ENCODE measurements around the gene TRIP12. TPM values are rescaled to one million over a fixed set of nuclear protein-coding genes. Genes with fewer than 3 reads are reported as not detected.
A peak's percentile ranks its signal among the peaks of the same experiment; 100 is the strongest.
"Not testable (repeated sequence)": the region's sequence is repeated elsewhere in the genome, so short reads cannot be mapped to it uniquely, and the experiment has no call there.

TRIP12 gene
- total RNA-seq, 1 experiment from 2014 or later, result 145 TPM

DNA sequence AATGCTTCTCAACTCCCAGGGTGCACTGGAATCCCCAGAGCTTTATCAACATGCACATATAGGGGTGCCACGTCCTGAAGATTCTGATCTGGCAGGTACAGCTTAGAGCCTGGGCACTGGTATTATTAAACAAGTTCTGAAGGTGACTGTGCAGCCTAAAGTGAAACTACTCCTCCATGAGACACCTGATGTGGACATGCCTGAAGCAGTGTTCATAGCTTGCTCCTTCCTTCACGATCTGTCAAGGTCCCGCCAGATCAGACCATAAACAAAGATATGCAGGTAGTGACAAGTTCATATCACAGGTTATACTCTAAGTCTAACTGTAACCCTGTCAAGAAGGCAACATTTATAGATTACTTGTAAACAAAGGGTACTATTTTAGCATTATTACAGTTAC, 142.2 kb downstream of the TRIP12 start:
- no peak for DNase-seq (ENCODE audit: low read depth)

DNA sequence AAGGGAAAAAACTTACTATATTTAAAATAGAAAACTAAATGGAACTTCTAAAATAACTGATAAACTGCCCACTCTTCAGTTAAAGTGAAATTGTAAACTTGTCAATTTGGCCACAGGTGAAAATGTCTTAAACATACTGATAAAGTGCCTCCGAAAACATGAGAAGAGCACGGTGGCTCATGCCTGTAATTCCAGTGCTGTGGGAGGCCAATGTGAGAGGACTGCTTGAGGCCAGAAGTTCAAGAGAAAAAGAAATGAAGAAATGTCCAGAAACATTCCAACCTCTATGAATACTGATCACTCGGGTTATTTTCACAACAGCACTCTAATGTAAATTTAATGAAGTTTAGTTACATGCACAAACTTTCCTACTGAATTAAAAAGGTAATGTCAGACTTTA, 144.1 kb downstream of the TRIP12 start:
- no peak for DNase-seq (ENCODE audit: low read depth)

DNA sequence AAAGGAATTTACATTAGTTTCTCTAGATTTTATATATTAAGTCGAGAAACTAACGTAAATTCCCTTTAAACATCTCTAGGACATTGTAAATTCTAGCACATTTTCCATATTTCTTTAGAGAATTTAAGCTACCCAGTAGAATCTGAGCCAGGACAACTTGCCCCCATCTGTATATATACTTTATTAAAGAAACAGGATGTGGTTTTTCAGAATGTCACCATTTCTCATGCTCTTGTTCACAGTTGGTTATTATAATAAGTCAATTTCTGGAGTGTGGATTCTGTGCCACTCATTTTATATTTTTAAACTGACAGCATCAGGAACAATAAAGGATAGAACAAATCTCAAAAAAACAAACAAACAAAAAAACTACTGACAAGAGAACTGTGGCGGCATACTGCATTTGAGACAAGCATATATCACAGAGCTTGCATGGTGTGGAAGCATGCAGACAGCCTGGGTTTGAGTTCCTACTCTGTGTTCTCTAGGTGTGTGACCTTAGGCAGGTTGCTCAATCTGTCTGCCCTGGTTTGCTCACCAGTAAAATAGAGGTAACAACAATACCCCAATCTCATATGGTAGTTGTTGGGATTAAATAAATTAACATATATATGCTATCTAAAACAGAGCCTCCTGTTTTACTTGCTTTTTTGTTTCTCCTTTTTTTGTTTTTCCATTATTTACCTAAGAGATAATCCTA, 146.0 kb downstream of the TRIP12 start:
- peak; percentile 23 for DNase-seq (ENCODE audit: low read depth)

DNA sequence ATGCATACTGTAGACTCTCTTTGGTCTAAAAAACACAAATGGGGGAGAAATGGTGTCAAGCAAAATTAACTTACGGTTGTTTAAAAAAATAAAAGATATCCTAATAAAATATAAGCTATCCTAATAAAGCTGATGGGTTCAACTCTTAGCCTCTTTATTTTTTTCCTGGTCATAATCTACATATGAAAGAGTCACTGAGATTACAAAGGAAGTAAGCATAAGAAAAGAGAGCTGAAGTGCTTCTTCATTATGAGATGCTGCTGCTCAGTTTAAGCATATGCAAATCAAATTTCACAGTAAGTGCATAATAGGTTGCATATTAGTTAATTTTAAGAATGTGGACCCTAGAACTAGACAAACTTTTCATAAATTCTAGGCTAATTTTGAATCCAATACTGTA, 147.6 kb downstream of the TRIP12 start:
- no peak for DNase-seq (ENCODE audit: low read depth)

DNA sequence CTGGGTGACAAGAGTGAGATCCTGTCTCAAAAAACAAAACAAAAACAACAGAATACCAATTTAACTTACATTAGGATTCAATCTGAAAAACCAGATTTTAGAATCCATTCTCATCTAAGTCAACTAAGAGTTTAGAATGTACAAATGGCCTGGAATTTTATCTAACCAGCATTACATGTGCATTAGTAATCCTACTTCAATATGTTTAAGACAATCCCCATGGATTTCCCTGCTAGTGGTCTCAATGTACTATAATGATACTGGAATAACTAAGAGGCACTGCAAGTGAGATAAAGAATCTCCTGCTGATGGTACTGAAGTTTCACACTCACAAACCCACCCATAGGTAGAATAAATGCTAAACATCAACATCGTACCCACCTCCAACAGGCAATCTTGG, 153.6 kb downstream of the TRIP12 start:
- no peak for DNase-seq (ENCODE audit: low read depth)

DNA sequence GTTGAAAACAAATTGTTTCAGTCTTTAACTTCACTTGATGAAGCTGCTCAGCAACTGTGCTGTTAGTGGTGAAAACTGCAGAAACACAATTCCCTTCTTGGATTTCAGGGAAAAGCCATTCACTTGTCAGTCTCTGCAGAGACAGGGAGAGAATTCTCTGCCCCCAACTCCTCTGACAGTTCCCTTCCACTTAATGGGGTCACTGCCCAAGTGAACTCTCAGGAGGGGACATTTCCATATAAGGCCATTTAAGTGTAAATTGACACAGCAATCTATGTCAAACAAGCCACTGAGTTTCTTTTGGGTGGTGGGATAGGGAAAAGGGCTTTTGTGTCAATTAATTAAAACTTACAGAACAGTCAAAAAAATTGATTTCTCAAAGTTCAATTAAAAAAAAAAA, 156.1 kb downstream of the TRIP12 start:
- no peak for DNase-seq (ENCODE audit: low read depth)

DNA sequence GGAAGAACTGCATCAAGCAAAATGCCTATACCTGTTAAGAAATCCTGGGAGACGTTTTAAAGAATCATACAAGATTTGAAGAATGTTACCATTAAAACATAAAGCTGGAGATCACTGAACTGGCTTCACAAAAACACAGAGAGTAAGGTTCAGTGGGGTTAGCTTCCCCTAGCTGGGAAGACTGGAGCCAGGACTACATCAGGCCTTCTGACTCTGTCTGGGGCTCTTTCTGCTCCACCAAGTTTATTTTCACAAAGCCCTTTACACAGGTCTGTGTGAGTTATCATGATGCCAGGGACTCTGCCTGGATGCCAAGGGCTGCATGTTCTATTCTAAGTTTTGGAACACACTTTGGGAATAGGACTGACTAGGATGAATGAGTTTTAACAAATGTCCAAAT, 160.1 kb downstream of the TRIP12 start:
- no peak for DNase-seq (ENCODE audit: low read depth)

DNA sequence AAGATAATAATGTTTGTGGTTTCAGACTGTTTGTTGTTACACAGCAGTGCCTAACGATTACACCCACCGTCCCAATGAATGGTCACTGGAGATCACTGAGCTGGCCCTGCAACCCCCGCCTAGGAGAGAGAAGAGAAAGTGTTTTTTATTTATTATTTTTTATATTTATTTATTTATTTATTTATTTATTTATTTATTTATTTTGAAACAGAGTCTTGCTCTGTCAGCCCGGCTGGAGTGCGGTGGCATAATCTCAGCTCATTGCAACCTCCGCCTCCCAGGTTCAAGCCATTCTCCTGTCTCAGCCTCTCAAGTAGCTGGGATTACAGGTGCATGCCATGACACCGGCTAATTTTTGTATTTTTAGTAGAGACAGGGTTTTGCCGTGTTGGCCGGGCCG, 164.3 kb downstream of the TRIP12 start:
- DNase-seq (ENCODE audit: low read depth), result not testable (repeated sequence)

DNA sequence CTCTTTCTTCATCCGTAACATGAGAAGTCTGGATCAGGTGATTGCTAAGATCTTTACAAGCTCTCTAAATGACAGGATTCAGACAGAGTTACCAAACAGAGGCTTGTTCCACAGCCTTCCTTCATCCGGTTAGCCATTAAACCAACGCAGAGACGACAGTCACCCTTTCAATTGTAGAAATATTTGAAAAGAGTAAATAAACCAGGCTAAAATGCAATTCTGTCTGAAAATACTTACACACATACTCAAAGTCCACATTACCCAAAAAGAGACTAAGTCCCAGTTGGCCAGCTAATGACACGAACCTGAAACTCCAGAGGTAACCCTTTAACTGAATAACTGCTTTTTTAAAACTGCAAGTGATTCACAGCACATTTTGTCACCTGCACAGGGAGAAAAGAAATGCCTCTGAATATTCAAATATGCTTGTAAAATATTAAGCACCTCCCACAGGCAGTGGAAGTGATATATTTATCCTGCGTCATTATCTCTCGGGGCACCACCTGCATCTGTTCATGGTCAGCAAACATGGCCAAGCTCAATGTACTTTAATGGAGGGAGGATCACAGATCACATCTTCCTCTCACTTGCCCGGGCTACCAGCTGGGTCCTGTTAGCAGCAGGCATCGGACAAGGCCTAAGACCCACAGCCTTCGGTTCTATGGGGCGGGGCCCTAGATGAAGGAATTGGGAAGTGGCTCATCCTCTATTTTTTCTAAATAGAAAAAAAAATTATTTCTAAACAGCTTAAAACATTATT, 168.7 kb downstream of the TRIP12 start:
- DNase-seq (ENCODE audit: low read depth), result no peak

DNA sequence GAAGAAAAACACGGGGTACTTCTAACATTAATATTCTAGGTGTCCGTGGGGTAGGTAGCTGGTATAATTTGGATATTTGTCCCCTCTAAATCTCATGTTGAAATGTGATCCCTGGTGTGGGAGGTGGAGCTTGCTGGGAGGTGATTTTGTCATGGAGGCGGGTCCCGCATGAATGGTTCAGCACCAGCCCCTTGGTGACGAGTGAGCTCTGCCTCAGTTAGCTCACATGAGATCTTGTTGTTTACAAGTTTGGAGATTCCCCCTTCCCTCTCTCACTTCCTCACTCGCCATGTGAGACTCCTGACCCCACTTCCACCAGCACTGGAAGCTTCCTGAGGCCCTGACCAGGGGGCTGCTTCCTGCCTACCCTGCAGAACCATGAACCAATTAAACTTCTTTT, 172.0 kb downstream of the TRIP12 start:
- no peak for DNase-seq (ENCODE audit: low read depth)

DNA sequence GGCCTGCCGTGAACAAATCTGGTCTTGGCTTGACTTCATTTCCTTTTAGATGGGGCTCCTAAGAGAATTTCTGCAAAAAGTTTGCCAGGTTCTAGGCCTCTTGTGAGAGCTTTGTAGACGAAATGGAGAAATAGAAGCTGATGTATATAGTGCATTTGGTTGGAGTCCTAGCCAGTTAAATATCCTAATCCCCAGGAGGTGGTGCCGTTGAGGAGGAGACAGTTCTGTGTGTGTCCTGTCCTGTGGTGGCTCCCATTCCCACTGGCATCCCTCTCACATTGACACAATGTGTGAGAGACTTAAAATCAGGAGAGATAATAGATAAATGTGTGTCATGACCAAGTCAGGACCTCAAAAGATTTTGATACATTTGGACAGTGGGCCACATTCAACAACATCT, 172.9 kb downstream of the TRIP12 start:
- no peak for DNase-seq (ENCODE audit: low read depth)

DNA sequence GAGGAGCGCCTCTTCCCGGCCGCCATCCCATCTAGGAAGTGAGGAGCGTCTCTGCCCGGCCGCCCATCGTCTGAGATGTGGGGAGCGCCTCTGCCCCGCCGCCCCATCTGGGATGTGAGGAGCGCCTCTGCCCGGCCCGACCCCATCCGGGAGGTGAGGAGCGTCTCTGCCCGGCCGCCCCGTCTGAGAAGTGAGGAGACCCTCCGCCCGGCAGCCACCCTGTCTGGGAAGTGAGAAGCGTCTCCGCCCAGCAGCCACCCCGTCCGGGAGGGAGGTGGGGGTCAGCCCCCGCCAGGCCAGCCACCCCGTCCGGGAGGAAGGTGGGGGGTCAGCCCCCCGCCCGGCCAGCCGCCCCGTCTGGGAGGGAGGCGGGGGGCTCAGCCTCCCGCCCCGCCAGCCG, 179.1 kb downstream of the TRIP12 start:
- DNase-seq (ENCODE audit: low read depth), result not testable (repeated sequence)

DNA sequence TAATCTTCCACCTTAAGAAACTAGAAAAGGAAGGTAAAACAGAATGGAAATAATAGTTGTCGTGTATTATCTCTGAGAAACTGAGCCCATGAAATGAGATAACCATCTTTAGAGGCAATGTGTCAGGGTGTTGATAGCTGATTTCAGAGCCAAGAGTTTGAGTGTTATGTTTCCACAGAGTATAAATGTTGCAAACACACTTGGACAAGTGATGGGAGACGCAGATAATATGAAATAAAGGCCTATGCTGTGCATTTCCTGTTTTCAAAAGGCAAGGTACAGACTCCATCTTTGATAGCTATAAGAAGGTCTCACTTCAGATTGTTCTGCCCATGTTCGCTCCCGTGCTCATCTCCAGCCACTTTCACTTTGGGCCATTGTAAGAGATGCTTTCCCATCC, 181.5 kb downstream of the TRIP12 start:
- DNase-seq (ENCODE audit: low read depth), result no peak

DNA sequence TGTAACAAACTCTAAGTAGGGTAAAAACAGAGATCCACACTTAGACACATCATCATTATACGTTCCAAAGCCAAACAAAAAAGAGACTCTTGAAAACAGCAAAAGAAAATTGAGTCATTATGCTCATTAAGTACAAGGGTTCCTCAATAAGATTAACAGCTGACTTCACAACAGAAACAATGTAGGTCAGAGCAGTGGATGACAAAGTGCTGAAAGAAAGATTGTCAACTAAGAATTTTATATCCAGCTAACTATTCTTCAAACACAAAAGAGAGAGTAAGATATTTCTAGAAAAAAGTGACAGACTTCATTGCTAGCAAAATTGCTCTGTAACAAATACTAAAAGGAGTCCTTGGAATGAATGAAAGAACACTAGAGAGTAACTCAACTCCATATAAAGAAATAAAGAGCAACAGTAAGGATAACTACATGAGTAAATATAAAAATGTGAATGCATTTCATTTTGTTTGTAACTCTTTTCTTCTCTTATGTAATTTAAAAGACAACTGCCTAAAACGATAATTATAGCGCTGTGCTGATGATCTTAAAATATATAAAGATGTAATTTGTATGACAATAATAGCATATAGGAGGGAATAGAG, 183.7 kb downstream of the TRIP12 start:
- DNase-seq (ENCODE audit: low read depth), result no peak

DNA sequence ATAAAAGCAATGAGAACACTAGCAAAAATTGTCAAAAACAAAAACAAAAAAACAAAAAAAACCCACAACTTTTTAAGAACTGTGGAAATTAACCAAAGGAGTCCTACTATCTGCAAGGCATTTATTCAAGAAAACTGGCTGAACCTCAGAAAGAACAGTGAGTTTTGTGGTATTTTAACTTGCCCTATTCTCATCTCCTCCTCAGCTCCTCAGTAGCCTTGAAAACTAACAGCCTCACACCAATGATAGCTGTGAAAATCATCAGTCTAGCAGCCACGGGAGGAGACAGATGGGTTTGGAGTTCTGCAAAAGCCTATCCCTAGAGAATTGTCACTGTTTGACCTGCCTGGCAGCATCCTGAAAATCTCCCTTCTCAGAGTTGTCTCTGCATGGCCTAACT, 187.4 kb downstream of the TRIP12 start:
- no peak for DNase-seq (ENCODE audit: low read depth)

DNA sequence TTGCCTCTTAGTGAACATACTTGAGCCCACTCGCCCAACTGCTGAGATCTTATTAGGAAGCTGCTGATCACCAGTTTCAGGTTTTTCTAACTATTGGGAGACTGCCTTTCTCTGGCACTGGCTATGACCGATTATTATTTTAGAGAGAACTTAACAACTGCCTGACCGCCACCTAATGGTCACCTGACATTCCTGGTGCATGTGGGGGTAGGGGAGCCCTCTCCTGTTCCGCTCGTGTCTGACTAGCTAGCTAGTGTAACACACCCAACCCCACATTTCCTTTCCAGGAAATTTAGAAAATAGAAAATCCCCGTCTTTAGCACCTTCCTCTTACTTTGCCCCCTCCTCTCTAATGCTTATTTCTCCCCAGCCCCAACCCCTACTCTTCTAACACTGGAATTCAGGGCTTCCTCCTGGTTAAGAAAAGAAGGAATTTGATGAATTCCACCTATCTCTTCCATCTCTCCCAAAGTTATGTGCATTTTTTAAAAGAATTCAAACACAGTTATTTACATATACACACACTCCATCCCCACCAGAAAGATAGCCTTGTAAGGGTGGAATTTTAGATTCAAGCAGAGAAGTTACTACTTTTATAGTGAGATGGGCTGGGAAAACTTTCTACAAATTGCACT, 188.1 kb downstream of the TRIP12 start:
- no peak for DNase-seq (ENCODE audit: low read depth)

DNA sequence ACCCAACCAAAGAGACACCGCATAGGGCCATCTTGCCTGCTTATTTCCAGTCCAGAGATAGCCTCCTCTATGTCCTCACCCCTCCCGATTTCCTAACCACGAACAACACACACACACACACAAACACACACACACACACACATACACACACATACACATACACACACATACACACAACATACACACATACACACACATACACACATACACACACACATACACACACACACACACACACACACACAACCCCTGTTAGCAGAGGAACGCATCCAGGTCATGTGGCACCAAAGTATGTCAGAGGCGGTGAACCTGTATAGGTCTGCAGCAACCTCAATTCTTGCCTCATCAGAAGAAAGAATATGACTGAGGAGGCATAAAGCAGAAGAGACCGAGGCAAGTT, 188.9 kb downstream of the TRIP12 start:
- DNase-seq (ENCODE audit: low read depth), result no peak

DNA sequence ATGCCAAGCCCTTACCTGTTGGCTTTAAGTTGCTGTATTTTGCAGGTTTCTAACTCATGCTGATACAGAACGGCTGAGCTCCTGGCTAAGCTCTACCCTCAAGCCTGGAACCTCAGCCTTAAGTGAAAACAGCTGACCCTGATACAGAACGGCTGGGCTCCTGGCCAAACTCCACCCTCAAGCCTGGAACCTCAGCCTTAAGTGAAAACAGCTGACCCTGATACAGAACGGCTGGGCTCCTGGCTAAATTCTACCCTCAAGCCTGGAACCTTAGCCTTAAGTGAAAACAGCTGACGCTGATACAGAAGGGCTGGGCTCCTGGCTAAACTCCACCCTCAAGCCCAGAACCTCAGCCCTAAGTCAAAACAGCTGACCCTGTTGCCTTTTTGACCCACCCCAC, 189.9 kb downstream of the TRIP12 start:
- DNase-seq (ENCODE audit: low read depth), result peak; percentile 47

DNA sequence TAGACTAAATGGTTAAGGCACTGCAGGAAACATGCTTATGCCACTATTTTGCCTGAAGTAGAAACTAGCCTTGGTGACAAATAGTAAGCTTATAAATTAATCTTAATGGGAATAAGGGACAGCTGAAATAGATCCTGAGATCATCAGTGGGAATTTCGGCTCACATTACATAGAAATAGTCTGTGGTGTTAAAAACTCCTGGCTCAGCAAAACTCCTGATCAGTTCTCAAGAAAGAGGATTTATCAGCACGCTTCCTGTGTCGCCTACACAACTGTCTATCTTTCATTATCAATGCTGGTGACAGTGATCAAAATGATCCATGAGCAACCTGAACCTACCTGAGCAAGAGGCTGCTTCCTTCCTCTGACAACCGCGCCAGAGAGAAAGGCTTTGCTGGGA, 190.4 kb downstream of the TRIP12 start:
- no peak for DNase-seq (ENCODE audit: low read depth)

DNA sequence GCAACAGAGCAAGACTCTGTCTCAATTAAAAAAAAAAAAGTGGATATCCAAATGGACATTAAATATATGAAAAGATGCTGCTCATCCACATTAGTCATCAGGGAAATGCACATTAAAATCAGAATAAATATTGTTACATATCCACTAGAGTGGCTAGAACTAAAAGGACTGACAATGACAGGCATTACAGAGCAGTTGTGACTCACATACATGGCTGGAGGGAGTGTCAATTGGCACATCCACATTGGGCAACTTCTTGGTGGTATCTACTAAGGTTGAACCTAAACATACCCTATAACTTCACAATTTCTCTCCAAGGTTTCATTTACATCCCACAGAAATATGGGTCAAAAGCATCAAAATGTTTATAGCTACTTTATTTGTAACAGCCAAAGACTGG, 193.4 kb downstream of the TRIP12 start:
- peak; percentile 6 for DNase-seq (ENCODE audit: low read depth)

DNA sequence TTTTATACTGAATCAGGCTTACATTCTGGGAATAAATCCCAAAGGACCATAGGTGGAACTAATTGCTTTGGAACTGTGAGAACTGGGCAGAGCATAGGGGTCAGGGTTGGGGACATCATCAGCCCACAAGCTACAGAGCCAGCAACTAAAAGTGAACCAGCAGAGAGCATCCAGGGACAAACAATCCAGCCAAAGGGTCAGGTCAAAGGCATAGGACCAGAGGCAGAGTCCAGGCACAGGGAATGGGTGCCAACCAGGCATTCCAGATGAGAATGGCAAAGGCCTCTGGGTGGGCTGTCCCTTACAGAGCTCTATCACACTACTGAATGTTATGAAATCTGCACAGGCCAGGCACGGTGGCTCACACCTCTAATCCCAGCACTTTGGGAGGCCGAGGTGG, 195.2 kb downstream of the TRIP12 start:
- no peak for DNase-seq (ENCODE audit: low read depth)

All from LHCN-M2 (cell line).